DMS153 treated with DMSO at 0.1 percent for 48 hours (cell line): ENCODE measurements around the gene MACROD2.
"Not testable (repeated sequence)": the region's sequence is repeated elsewhere in the genome, so short reads cannot be mapped to it uniquely, and the experiment has no call there.

Experiments used
- DNase-seq: peaks from one replicate; lab custom pipeline; 2025; ENCODE audit not compliant: unreplicated experiment; lab: John Stamatoyannopoulos, UW

MACROD2 gene

DNA sequence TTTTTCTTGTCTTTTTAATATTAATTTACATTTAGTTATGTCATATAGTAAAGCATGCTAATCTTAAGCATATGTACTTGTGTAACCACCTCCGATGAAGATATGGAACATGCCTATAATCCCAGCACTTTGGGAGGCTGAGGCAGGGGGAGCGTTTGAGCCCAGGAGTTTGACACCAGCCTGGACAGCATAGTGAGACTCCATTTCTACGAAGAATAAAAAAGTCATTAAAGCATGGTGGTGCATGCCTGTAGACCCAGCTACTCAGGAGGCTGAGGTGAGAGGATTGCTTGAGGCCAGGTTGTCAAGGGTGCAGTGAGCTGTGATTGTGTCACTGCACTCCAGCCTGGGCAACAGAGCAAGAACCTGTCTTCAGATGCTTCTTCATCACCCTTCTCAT, 970.9 kb downstream of the MACROD2 start:
- no peak for DNase-seq

GRCh38 chr20:14966808-14967207, 971.5 kb downstream of the MACROD2 start:
- no peak for DNase-seq

- DNase-seq: no peak
Measured at GRCh38 chr20:14972256-14972655, 976.9 kb downstream of the MACROD2 start.

DNA sequence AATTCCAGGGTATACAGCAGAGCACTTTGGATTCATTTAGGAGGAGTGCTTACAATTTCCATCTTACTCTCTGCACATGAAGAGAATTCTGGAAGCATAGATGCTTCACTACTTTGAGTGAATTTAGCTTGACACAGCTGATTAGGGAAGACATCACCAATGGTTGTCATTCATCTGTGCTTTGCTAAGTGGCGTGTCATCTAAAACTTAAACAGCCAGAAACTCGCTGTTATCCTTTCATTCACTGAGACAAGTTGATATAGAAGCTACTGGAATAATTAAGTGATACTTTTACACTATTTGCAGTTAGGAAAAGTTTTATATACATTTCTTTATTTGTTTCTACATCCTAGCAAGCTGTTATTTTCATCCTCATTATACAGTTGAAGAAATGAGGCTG, 977.4 kb downstream of the MACROD2 start:
- DNase-seq: no peak

GRCh38 chr20:14979453-14979986, 984.2 kb downstream of the MACROD2 start:
- no peak for DNase-seq

DNA sequence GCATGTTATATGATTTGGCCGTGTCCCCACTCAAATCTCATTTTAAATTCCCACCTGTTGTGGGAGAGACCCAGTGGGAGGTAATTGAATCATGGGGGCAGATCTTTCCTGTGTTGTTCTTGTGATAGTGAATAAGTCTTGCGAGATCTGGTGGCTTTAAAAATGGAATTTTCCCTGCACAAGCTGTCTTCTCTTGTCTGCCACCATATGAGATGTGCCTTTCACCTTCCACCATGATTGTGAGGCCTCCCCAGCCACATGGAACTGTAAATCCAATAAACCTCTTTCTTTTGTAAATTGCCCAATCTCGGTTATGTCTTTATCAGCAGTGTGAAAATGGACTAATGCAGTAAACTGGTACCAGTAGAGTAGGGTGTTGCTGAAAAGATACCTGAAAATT, 986.2 kb downstream of the MACROD2 start:
- not testable (repeated sequence) for DNase-seq

DNA sequence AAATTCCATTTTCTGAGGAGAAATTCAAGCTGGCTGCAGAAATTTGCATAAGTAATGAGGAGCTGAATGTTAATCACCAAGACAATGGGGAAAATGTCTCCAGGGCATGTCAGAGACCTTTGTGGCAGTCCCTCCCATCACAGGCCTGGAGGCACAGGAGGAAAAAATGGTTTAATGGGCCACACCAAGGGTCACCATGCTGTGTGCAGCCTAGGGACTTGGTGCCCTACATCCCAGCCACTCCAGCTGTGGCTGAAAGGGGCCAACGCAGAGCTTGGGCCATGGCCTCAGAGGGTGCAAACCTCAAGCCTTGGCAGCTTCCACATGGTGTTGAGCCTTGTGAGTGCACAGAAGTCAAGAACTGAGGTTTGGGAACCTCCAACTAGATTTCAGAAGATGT, 987.0 kb downstream of the MACROD2 start:
- DNase-seq: not testable (repeated sequence)

GRCh38 chr20:14984305-14984704, 989.0 kb downstream of the MACROD2 start:
- no peak for DNase-seq

- DNase-seq: no peak
Measured at GRCh38 chr20:14984768-14985622, 989.7 kb downstream of the MACROD2 start.

GRCh38 chr20:14986026-14986655, 990.8 kb downstream of the MACROD2 start:
- peak; percentile 45 for DNase-seq

DNA sequence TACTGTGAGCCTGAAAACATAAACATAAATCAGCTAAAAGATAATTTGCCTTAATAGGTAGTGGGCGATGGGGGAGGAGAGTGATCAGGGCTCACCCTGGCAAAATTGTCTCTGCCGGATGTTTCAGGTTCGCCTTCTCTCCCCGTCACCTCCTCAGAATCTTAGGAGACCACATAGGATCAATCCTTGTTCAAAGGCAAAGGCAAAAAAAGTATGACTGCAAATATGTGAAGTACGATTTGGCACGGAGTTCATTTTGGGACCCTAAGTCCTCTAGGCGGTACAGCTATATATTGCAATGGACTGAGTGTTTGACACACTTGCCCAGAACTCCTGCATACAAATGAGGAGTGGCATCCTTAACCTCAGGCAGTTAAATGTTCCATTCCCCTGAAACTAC, 991.3 kb downstream of the MACROD2 start:
- DNase-seq: no peak

DNA sequence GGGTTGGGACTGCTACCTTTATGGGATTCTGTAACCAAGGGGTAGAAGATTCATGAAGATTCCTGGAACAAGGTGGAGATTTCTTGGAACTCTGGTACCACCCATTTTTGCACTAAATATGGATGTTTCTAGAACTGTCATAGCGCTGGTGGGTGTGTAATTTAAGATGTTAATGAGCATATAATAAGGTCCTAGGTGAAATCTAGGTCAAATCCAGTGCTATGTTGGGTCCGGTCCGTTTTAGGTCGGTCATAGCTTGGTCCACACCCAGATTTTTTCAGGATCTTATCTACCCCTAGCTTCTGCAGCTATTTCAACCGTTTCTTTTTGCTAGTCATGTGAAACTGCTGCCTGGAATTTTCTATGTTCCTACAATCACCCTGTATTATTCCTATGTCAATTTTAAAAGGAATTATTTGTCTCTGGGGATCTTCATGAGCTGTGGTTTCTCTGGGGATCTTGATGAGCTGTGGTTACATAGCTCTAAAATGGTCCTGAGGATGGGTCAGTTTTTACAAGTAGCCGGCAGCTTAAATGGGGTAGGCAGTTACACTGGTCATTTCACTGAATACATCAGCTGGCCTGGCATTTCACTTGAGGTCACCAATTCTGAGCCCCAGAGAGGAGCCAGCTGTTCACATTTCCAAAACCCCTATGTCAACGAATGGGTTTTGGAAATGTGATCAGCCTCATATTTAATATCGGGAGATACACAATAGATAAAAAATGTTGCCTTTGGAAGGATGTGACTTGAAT, 994.4 kb downstream of the MACROD2 start:
- no peak for DNase-seq

GRCh38 chr20:14991023-14991422, 995.7 kb downstream of the MACROD2 start:
- DNase-seq: no peak

DNA sequence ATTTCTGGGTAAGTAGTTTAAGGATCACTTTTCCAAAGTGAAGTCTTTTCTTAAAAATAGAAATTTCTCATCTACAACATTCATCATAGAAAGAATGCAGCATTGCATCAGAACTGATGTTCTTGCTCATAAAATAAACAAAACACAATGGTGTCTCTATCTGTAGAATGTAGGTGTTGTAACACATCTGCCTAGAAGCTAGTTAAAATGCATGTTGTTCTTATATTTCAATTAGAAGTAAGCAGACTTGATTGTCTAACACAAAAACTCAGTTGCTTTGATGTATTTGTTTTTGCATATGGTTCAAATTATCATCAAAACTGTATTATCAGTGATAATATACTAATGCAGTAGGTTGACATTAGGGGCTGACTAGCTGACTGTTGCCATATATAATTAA, 996.8 kb downstream of the MACROD2 start:
- DNase-seq: no peak

DNA sequence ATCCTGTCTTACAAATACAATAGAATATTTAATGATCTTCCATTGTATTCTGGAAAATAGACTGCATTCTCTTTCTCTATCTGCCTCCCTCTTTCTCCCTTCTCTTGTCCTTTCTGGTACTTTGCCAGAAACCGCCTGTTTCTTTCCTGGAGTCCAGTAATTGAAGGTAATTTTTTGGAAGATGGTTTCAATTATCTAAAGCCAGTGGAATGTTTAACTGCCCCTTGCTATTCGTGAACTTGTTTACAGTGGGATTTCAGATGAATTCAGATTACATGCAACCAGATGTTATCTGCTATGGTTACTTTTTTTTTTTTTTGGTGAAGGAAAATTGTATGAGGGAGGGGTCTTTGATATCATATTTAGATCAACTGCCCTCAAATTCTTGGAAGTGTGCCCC, 997.6 kb downstream of the MACROD2 start:
- no peak for DNase-seq

DNA sequence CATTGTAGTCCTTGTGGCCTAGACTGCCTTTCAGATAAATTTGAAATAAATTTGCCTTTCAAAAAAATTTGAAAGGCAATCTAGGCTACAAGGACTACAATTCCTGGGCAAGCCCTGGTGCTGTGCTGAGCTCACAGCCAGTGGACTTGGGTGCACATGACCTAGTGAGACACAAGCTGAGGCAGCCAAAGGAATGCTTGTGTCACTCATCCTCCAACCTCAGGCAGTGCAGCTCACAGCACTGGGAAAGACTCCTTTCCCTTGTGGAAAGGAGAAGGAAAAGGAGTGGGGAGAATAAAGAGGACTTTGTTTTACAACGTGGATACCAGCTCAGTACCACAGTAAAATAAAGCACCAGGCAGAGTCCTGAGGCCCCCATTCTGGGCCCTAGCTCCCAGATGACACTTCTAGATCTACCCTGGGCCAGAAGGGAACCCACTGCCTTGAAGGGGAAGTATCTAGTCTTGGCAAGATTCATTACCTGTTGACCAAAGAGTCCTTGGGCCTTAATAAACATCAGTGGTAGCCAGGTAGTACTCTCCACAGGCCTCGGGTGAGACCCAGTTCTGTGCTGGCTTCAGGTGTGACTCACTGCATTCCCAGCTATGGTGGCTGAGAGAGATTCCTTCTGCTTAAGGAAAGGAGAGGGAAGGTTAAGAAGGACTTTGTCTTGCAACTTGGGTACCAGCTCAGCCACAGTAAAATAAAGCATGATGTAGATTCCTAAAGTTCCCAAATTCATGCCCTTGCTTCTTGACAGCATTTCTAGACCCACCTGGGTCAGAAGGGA, 1001.8 kb downstream of the MACROD2 start:
- no peak for DNase-seq

DNA sequence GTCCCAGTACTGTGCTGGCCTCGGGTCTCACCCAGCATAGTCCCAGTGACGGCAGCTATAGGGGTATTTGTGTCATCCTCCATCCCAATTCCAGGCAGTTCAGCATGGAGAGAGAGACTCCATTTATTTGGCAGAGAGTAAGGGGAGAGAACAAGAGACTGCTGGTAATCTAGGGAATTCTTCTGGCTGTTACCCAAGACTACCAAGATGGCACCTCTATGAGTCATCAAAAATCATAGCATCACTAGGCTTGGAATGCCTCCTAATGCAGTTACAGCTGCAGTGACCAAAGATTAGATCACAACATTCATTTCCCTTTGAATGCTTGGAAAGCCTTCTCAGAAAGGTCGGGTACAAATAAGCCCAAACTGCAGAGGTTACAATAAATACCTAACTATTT, 1002.5 kb downstream of the MACROD2 start:
- DNase-seq: no peak

GRCh38 chr20:15005300-15005986, 1010.1 kb downstream of the MACROD2 start:
- no peak for DNase-seq

DNA sequence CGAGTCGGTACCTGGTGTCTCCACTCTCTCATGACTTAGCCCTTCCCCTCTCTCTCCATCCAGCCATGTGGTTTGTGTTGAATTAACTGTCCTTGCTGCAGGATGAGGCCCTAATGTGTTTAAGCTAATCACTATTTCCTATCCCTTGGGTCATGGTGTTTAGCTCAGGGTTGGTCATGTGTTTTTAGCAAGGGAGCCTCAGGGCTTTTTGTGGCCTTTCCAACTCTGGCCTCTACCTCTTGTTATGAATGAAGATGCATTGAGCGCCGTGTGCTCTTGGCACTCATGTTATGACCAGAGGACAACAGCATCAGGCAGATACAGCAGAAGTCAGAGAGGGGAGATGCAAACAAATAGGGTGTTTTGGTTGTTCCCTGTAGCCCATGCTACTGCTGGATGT, 1016.3 kb downstream of the MACROD2 start:
- DNase-seq: no peak

DNA sequence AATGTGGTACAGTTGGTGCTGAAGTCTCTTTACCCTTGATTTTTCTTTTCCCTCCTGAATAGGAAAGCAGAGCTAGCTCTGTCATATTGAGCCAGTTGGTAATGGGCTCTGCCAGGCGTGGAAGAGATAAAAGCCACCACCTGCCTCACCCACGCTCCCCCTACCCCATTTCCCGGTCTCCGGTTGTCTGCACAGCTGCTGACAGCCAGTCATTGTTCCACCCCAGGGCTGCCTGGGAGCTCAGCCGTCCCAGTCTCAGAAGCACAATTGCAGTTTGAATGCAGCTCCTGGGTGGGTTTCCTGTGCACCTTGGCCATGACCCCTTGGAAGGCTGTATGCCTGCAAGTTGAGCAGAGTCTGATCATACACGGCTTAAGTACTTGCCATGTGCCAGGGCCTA, 1017.2 kb downstream of the MACROD2 start:
- DNase-seq: peak; percentile 61
